HCT116 (cell line): Measurements from ENCODE around the gene DHX58. TPM values are rescaled to one million over a fixed set of nuclear protein-coding genes. Genes with fewer than 3 reads are reported as not detected.

ENCODE experiments used
- ATAC-seq: fragments of 200-7000 bp; cut with Tn5 transposase; 2 replicates; pipeline ENCODE4 v1.9.1; 2020; ENCODE audit warnings: mild to moderate bottlenecking, moderate library complexity
- BruUV-seq: library from RNA; stranded (reverse); fragments of 400-500 nt; replicated peaks from 2 replicates; lab custom pipeline; 2021; lab: Mats Ljungman, UMichigan
- CTCF ChIA-PET: fragments of 300-600 bp; sonication (Branson Sonifier 250); formaldehyde crosslinking; loops from one replicate; lab custom pipeline; 2021; ENCODE audit warnings: antibody characterized with exemption; lab: Charles Lee
- POLR2A ChIA-PET: fragments of 300-600, 350-600 bp; sonication (Branson Sonifier 250); formaldehyde crosslinking; loops from one replicate; lab custom pipeline; 2021; ENCODE audit warnings: antibody characterized with exemption; lab: Charles Lee
- RAD21 ChIA-PET, 2 experiments: fragments of 300-600 bp; sonication (Branson Sonifier 250); formaldehyde crosslinking; loops; one replicate each; lab custom pipeline; 2023; ENCODE audit warnings: low total read pairs in 2 of 2; ENCODE audit not compliant: uncharacterized antibody in 2 of 2, unreplicated experiment in 2 of 2, low non-redundant PET in 1 of 2; lab: Charles Lee
- DNase-seq: peaks from one replicate; pipeline ENCODE4 v3.0.0-alpha.2; 2010; ENCODE audit warnings: low read depth, low spot score
- H2AFZ ChIP-seq: fragments of 200-600 bp; shearing (Covaris generic), sonication (generic); 2 replicates; pipeline ENCODE4 v1.6.1; 2017; ENCODE audit warnings: low read depth, mixed run types, mixed read lengths, antibody characterized with exemption, low read length; ENCODE audit not compliant: poor library complexity, severe bottlenecking
- H3K27ac ChIP-seq: 2 replicates; pipeline ENCODE4 v1.5.1; 2012; ENCODE audit warnings: low read depth, low read length
- H3K27me3 ChIP-seq: fragments of 200-600 bp; sonication (generic); 2 replicates; pipeline ENCODE4 v1.6.1; 2016; ENCODE audit warnings: mixed run types, low read length, mixed read lengths; ENCODE audit not compliant: insufficient read depth
- H3K36me3 ChIP-seq, 2 experiments: fragments of 200-500 bp in 1 of 2; fragments of 200-600 bp in 1 of 2; sonication (Bioruptor generic) in 1 of 2; sonication (generic) in 1 of 2; 2 replicates each; pipeline versions ENCODE4 v1.5.1 to v1.6.1; 2014 to 2016; ENCODE audit warnings: low read length in 2 of 2, inconsistent platforms in 1 of 2, mixed read lengths in 1 of 2, mixed run types in 1 of 2; ENCODE audit not compliant: insufficient read depth in 2 of 2, control insufficient read depth in 1 of 2
- H3K4me1 ChIP-seq, 2 experiments: fragments of 200-600 bp in 1 of 2; sonication (generic) in 1 of 2; 2 replicates each; pipeline versions ENCODE4 v1.5.1 to v1.6.1; 2012 to 2017; ENCODE audit warnings: low read length in 2 of 2, inconsistent platforms in 1 of 2, mild to moderate bottlenecking in 1 of 2, mixed read lengths in 1 of 2, mixed run types in 1 of 2, moderate library complexity in 1 of 2; ENCODE audit not compliant: insufficient read depth in 2 of 2, control insufficient read depth in 1 of 2
- H3K4me2 ChIP-seq: fragments of 200-600 bp; sonication (generic); 2 replicates; pipeline ENCODE4 v1.6.1; 2017; ENCODE audit warnings: mixed run types, low read length, mixed read lengths
- H3K4me3 ChIP-seq, 2 experiments: fragments of 200-600 bp in 1 of 2; sonication (generic) in 1 of 2; replicated peaks in 1 of 2; 2 replicates each; pipeline ENCODE4 v1.5.1; 2011 to 2016; ENCODE audit warnings: low read length in 2 of 2, control low read depth in 1 of 2, low read depth in 1 of 2, mild to moderate bottlenecking in 1 of 2, mixed read lengths in 1 of 2, mixed run types in 1 of 2
- H3K79me2 ChIP-seq: fragments of 200-600 bp; sonication (generic); 2 replicates; pipeline ENCODE4 v1.6.1; 2017; ENCODE audit warnings: mild to moderate bottlenecking, mixed run types, low read length, moderate library complexity, mixed read lengths; ENCODE audit not compliant: insufficient read depth
- H3K9ac ChIP-seq: fragments of 200-600 bp; sonication (generic); 2 replicates; pipeline ENCODE4 v1.6.1; 2016; ENCODE audit warnings: low read length, mixed read lengths
- H3K9me2 ChIP-seq: fragments of 200-600 bp; sonication (generic), shearing (Covaris generic); 2 replicates; pipeline ENCODE4 v1.6.1; 2017; ENCODE audit warnings: mixed run types, mild to moderate bottlenecking, moderate library complexity; ENCODE audit not compliant: insufficient read depth
- H3K9me3 ChIP-seq, 2 experiments: fragments of 200-500 bp in 1 of 2; fragments of 200-600 bp in 1 of 2; sonication (Bioruptor generic) in 1 of 2; sonication (generic) in 1 of 2; 2 replicates each; pipeline ENCODE4 v1.6.1; 2014 to 2017; ENCODE audit warnings: low read length in 2 of 2, mixed read lengths in 2 of 2, inconsistent platforms in 1 of 2, low read depth in 1 of 2, mild to moderate bottlenecking in 1 of 2, mixed run types in 1 of 2, moderate library complexity in 1 of 2; ENCODE audit not compliant: control insufficient read depth in 1 of 2, insufficient read depth in 1 of 2
- H4K20me1 ChIP-seq: fragments of 200-600 bp; sonication (generic), shearing (Covaris generic); 2 replicates; pipeline ENCODE4 v1.6.1; 2017; ENCODE audit warnings: mixed run types, mild to moderate bottlenecking, moderate library complexity; ENCODE audit not compliant: insufficient read depth
- JUND ChIP-seq: IDR thresholded peaks from 2 replicates; pipeline ENCODE4 v1.6.1; 2012
- POLR2A ChIP-seq: IDR thresholded peaks from 2 replicates; pipeline ENCODE4 v1.7.0; 2011; ENCODE audit warnings: borderline replicate concordance; ENCODE audit not compliant: insufficient read depth, insufficient read length; ENCODE audit errors: extremely low read depth
- REST ChIP-seq: IDR thresholded peaks from 2 replicates; pipeline ENCODE4 v1.6.1; 2012; ENCODE audit warnings: low read depth
- SP1 ChIP-seq: IDR thresholded peaks from 2 replicates; pipeline ENCODE4 v1.6.1; 2012; ENCODE audit warnings: low read depth
- ZBTB33 ChIP-seq: IDR thresholded peaks from 2 replicates; pipeline ENCODE4 v1.6.1; 2011; ENCODE audit warnings: mild to moderate bottlenecking, low read length, moderate library complexity; ENCODE audit not compliant: insufficient replicate concordance; ENCODE audit errors: extremely low read depth
- intact Hi-C: fragments of 100-400 bp; cut with micrococcal nuclease; formaldehyde crosslinking; loops from 2 replicates; pipeline ENCODE4 v1.10.0; 2022
- total RNA-seq: library from RNA; stranded (reverse); gene quantifications from one replicate; pipeline ENCODE4 v1.2.1, GENCODE V29; 2021; ENCODE audit not compliant: unreplicated experiment
- TF ChIP-seq, protein P1 (sequence below), 3 experiments: fragments of 200-600 bp in 1 of 3; sonication (generic) in 1 of 3; IDR thresholded peaks in 2 of 3; conservative IDR thresholded peaks in 1 of 3; 2 replicates each; pipeline ENCODE4 v1.5.1; 2012 to 2017; ENCODE audit warnings: low read depth in 2 of 3, low read length in 2 of 3, antibody characterized with exemption in 1 of 3, borderline replicate concordance in 1 of 3, control low read depth in 1 of 3, mild to moderate bottlenecking in 1 of 3, mixed read lengths in 1 of 3, mixed run types in 1 of 3, moderate library complexity in 1 of 3; ENCODE audit not compliant: insufficient read depth in 1 of 3

Gene DHX58
- total RNA-seq, 1 experiment from 2014 or later = 1.2 TPM

DNA sequence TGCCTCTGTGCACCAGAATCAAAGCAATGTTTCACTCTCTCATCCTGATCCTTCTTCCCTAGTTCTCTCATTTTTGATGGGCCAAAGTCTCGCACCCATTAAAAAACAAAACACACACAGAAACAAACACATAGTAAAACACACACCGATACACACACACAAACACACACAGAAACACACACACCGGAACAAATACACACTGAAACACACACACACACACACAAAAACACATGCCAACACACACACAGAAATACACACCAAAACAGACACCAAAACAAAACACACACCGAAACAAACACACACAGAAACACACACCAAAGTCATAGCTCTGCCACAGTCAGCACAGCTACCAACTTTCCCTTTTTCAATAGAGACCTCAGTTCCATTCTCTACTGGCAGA lies 18.7 kb upstream of the DHX58 start:
- Histone ChIP-seq H3K36me3 (peaks cover 24 to 38% of the 10 kb centered on the region in 2 experiments; a peak in 3 of 4 replicates), H3K9me2 (no peaks in the 10 kb centered on the region), H4K20me1 (no peaks in the 10 kb centered on the region), H3K4me3 (no peak overlapping the region), H3K4me1 (peaks cover 0 to 9% of the 10 kb centered on the region in 2 experiments; a peak in 2 of 4 replicates), H3K27me3 (no peaks in the 10 kb centered on the region), H3K79me2 (peaks cover 62% of the 10 kb centered on the region), H3K27ac (no peak overlapping the region), H2AFZ (no peak overlapping the region), H3K9me3 (no peaks in the 10 kb centered on the region), H3K9ac (no peak overlapping the region), H3K4me2 (no peak overlapping the region)
- no TSS peak for BruUV-seq
- ChIA-PET CTCF (no interaction called here), RAD21 (no interaction called here), POLR2A (no interaction called here)
- intact Hi-C loops = no loop called here
- TF ChIP-seq JUND = no peak
- TF ChIP-seq REST = no peak
- TF ChIP-seq POLR2A = no peak
- no peak for TF ChIP-seq SP1
- TF ChIP-seq, protein P1, sequence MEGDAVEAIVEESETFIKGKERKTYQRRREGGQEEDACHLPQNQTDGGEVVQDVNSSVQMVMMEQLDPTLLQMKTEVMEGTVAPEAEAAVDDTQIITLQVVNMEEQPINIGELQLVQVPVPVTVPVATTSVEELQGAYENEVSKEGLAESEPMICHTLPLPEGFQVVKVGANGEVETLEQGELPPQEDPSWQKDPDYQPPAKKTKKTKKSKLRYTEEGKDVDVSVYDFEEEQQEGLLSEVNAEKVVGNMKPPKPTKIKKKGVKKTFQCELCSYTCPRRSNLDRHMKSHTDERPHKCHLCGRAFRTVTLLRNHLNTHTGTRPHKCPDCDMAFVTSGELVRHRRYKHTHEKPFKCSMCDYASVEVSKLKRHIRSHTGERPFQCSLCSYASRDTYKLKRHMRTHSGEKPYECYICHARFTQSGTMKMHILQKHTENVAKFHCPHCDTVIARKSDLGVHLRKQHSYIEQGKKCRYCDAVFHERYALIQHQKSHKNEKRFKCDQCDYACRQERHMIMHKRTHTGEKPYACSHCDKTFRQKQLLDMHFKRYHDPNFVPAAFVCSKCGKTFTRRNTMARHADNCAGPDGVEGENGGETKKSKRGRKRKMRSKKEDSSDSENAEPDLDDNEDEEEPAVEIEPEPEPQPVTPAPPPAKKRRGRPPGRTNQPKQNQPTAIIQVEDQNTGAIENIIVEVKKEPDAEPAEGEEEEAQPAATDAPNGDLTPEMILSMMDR (IDR thresholded peaks at IDR 0.05 in 2 of 3, conservative IDR thresholded peaks at IDR 0.05 in 1 of 3; ENCODE audit: borderline replicate concordance in 1 of 3, insufficient read depth in 1 of 3, low read depth in 2 of 3, low read length in 2 of 3) = no peak
- TF ChIP-seq ZBTB33 = no peak
- ATAC-seq = no peak
- DNase-seq = no peak
